SU-DHL-6 (cell line): ENCODE data around the gene DEPDC7.

Source experiments
- H2AFZ ChIP-seq: fragments of 200-600 bp; sonication (generic); 2 replicates; pipeline ENCODE4 v1.6.1; 2014; ENCODE audit warnings: low read depth, mild to moderate bottlenecking, moderate library complexity, mixed read lengths, antibody characterized with exemption, low read length; ENCODE audit not compliant: severe bottlenecking
- H3F3A ChIP-seq: fragments of 200-600 bp; shearing (Covaris generic); 2 replicates; pipeline ENCODE4 v1.6.0; 2016; ENCODE audit warnings: antibody characterized with exemption, mild to moderate bottlenecking; ENCODE audit not compliant: insufficient read depth
- H3K27ac ChIP-seq: fragments of 200-600 bp; sonication (generic); 2 replicates; pipeline ENCODE4 v1.5.1; 2016; ENCODE audit warnings: low read depth, mild to moderate bottlenecking, low read length, moderate library complexity, mixed read lengths
- H3K27me3 ChIP-seq: fragments of 200-600 bp; sonication (generic), shearing (Covaris generic); 2 replicates; pipeline ENCODE4 v1.6.0; 2014; ENCODE audit warnings: mild to moderate bottlenecking, low read length
- H3K36me3 ChIP-seq: fragments of 200-600 bp; sonication (generic); 2 replicates; pipeline ENCODE4 v1.6.1; 2014; ENCODE audit warnings: mild to moderate bottlenecking, low read length, mixed read lengths
- H3K4me2 ChIP-seq: fragments of 300-600, 200-600 bp; shearing (Covaris generic), sonication (generic); 2 replicates; pipeline ENCODE4 v1.6.0; 2014; ENCODE audit warnings: low read length, low read depth, mild to moderate bottlenecking; ENCODE audit not compliant: poor library complexity, severe bottlenecking
- H3K4me3 ChIP-seq: fragments of 200-600 bp; sonication (generic); 2 replicates; pipeline ENCODE4 v1.5.1; 2014; ENCODE audit warnings: antibody characterized with exemption, low read length, mild to moderate bottlenecking, mixed read lengths; ENCODE audit not compliant: insufficient read depth, poor library complexity, severe bottlenecking
- H3K79me2 ChIP-seq: fragments of 200-600 bp; sonication (generic); 2 replicates; pipeline ENCODE4 v1.6.1; 2014; ENCODE audit warnings: mild to moderate bottlenecking, low read length, moderate library complexity; ENCODE audit not compliant: insufficient read depth
- H3K9ac ChIP-seq: fragments of 200-600 bp; sonication (generic); 2 replicates; pipeline ENCODE4 v1.7.0; 2014; ENCODE audit warnings: mild to moderate bottlenecking, low read length
- H3K9me2 ChIP-seq: fragments of 200-600 bp; sonication (generic); replicated peaks from 2 replicates; pipeline ENCODE4 v1.6.1; 2014; ENCODE audit warnings: low read length; ENCODE audit not compliant: insufficient read depth
- H3K9me3 ChIP-seq: fragments of 200-600 bp; sonication (generic); 2 replicates; pipeline ENCODE4 v1.6.1; 2014; ENCODE audit warnings: low read length, mixed read lengths; ENCODE audit not compliant: insufficient read depth
- H4K20me1 ChIP-seq: fragments of 200-600 bp; sonication (generic); 2 replicates; pipeline ENCODE4 v1.6.1; 2014; ENCODE audit warnings: low read depth, mild to moderate bottlenecking, antibody characterized with exemption, low read length, moderate library complexity, mixed read lengths
- EZH2phosphoT487 ChIP-seq: fragments of 200-600 bp; sonication (generic), shearing (Covaris generic); conservative IDR thresholded peaks from 2 replicates; pipeline ENCODE4 v1.6.1; 2018; ENCODE audit warnings: mild to moderate bottlenecking, antibody characterized with exemption, low read length, moderate library complexity, mixed read lengths
- TF ChIP-seq, protein P1 (sequence below): fragments of 200-600 bp; sonication (generic); IDR thresholded peaks from one replicate; pipeline ENCODE4 v1.5.1; 2017; ENCODE audit warnings: antibody characterized with exemption, mild to moderate bottlenecking, low read length, moderate library complexity; ENCODE audit not compliant: insufficient read depth, poor library complexity, severe bottlenecking

DEPDC7 gene

DNA sequence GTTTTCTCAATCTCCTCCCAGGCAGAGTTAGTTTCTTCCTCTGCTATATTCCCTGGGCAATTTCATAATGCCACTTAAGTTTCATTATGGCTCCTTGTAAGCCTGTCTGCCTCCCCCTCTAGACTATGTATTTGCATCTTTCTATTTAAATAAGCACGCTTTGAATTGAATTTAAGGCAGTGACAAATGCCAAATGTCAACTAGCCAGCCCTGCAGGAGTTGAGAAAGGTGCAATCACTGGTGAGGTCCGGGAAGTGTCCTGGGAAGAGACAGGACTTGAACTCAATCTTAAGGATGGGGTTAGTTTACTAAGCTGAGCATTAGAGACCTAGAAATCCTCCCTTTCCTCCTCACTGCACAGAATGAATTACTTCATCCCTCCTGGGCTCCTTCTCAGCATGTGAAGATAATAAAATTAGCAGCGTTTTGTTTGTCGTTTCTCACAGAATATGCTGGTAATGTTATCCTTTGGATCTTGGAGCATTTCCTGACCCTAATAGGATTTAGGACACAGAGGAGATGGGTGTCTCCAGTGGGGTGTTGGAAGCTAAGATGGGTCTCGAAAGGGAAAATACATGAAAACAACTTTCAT, 25.3 kb downstream of the DEPDC7 start:
- Histone ChIP-seq H3K27me3 (no peaks in the 10 kb centered on the region), H3K4me2 (peak overlapping the region; percentile 67), H3K27ac (peak overlapping the region; percentile 77), H3F3A (peaks cover 13% of the 10 kb centered on the region), H3K36me3 (no peaks in the 10 kb centered on the region), H4K20me1 (no peaks in the 10 kb centered on the region), H3K9me3 (no peaks in the 10 kb centered on the region), H3K4me3 (no peak overlapping the region), H3K9ac (0 out of 2 replicates have a peak overlapping the region, but pooled peaks have one; percentile 87), H3K9me2 (no peaks in the 10 kb centered on the region), H3K79me2 (no peaks in the 10 kb centered on the region), H2AFZ (no peak overlapping the region)
- no peak for TF ChIP-seq EZH2phosphoT487
- TF ChIP-seq, protein P1, sequence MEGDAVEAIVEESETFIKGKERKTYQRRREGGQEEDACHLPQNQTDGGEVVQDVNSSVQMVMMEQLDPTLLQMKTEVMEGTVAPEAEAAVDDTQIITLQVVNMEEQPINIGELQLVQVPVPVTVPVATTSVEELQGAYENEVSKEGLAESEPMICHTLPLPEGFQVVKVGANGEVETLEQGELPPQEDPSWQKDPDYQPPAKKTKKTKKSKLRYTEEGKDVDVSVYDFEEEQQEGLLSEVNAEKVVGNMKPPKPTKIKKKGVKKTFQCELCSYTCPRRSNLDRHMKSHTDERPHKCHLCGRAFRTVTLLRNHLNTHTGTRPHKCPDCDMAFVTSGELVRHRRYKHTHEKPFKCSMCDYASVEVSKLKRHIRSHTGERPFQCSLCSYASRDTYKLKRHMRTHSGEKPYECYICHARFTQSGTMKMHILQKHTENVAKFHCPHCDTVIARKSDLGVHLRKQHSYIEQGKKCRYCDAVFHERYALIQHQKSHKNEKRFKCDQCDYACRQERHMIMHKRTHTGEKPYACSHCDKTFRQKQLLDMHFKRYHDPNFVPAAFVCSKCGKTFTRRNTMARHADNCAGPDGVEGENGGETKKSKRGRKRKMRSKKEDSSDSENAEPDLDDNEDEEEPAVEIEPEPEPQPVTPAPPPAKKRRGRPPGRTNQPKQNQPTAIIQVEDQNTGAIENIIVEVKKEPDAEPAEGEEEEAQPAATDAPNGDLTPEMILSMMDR = no peak

DNA sequence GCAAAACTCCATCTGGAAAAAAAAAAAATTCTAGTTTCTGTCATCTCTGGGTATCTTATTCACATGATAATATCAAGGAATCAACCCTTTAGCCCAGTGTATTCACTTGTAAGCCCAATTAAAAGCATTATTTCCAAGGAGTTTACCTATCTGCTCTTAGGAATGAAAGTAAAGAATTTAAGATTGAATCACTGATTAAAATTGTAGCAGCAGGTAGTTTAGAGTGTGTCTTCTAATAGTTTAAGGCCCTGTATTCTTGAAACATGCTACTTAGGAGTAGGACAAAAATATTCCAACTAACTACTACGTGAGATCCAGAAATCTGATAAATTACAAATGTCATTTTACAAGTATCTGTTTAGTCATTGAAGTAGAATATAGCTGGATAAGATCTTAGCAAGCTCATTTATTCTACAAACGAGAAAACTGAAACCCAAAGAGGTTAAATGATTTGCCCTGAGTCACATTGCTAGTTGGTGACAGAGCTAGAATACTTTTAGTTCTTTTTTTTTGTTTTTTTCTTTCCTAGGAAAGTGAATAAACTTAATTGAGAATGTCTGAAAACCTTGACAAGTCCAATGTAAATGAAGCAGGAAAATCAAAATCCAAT, 27.6 kb downstream of the DEPDC7 start:
- no peaks in the 10 kb centered on the region for H3K9me2 ChIP-seq
- no peak overlapping the region for H3K4me2 ChIP-seq
- H3K9me3 ChIP-seq = no peaks in the 10 kb centered on the region
- no peaks in the 10 kb centered on the region for H4K20me1 ChIP-seq
- TF ChIP-seq, protein P1 = no peak
- no peak for TF ChIP-seq EZH2phosphoT487
- H3K4me3 ChIP-seq = no peak overlapping the region
- H3K27ac ChIP-seq = no peak overlapping the region
- H3K79me2 ChIP-seq = no peaks in the 10 kb centered on the region
- H2AFZ ChIP-seq = no peak overlapping the region
- H3K9ac ChIP-seq = no peak overlapping the region
- H3F3A ChIP-seq = peaks cover 13% of the 10 kb centered on the region
- H3K27me3 ChIP-seq = no peaks in the 10 kb centered on the region
- H3K36me3 ChIP-seq = no peaks in the 10 kb centered on the region

DNA sequence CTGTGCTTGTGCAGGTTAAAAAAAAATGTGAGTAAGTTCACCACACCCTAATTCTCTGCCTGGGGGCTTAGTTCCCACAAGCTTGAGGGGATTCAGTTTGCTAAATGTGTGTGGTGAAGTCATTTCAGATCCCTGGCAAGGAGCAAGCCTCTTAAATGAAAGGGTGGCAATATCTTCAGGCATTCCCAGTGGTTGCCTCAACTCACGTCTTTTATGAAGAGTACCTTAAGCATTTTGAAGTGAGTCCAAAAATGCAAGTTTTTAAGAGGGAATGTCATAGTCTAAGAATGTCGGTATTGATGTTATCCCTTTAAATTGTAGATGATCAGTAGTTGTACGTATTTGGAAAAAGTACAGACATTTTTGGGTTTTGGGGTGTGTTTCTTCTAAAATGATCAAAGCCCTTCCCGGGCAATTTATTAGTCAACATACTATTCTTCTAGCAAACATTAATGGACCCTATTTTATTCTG, 28.6 kb downstream of the DEPDC7 start:
- Histone ChIP-seq H2AFZ (no peak overlapping the region), H3F3A (peaks cover 13% of the 10 kb centered on the region), H4K20me1 (no peaks in the 10 kb centered on the region), H3K9me3 (no peaks in the 10 kb centered on the region), H3K27ac (no peak overlapping the region), H3K27me3 (no peaks in the 10 kb centered on the region), H3K9me2 (no peaks in the 10 kb centered on the region), H3K9ac (no peak overlapping the region), H3K4me3 (no peak overlapping the region), H3K79me2 (no peaks in the 10 kb centered on the region), H3K4me2 (no peak overlapping the region), H3K36me3 (no peaks in the 10 kb centered on the region)
- TF ChIP-seq EZH2phosphoT487 = no peak
- TF ChIP-seq, protein P1 = no peak
